HepG2 (cell line): Measurements from ENCODE around the gene SLC16A14. TPM values are rescaled to one million over a fixed set of nuclear protein-coding genes. Genes with fewer than 3 reads are reported as not detected.

Experiments used
- CBX2 ChIP-seq, 2 experiments: fragments of 200-600 bp in 1 of 2; sonication (generic); formaldehyde crosslinking in 1 of 2; IDR thresholded peaks; 2 replicates each; pipeline versions ENCODE4 v1.7.0 to v1.8.1; 2018 to 2022; ENCODE audit warnings: low read depth in 2 of 2, low read length in 1 of 2, mild to moderate bottlenecking in 1 of 2, missing genetic modification reagents in 1 of 2
- CSRNP1 ChIP-seq: sonication (generic); formaldehyde crosslinking; IDR thresholded peaks from 2 replicates; pipeline ENCODE4 v1.8.1; 2023; ENCODE audit warnings: mild to moderate bottlenecking, missing genetic modification reagents
- MAX ChIP-seq: IDR thresholded peaks from 2 replicates; pipeline ENCODE4 v1.6.1; 2012; ENCODE audit warnings: inconsistent platforms
- NR2F2 ChIP-seq: IDR thresholded peaks from 2 replicates; pipeline ENCODE4 v1.6.1; 2012; ENCODE audit warnings: low read depth, inconsistent platforms, borderline replicate concordance
- NR3C1 ChIP-seq: sonication (generic); formaldehyde crosslinking; IDR thresholded peaks from 2 replicates; pipeline ENCODE4 v1.4.0; 2020; ENCODE audit warnings: missing genetic modification reagents
- PHF20 ChIP-seq: sonication (generic); formaldehyde crosslinking; IDR thresholded peaks from 2 replicates; pipeline ENCODE4 v1.5.0; 2020; ENCODE audit warnings: mild to moderate bottlenecking, missing genetic modification reagents
- SOX6 ChIP-seq, 2 experiments: fragments of 450-650 bp in 1 of 2; sonication (generic) in 1 of 2; formaldehyde crosslinking in 1 of 2; IDR thresholded peaks; 2 replicates each; pipeline versions ENCODE4 v1.4.0 to v1.6.1; 2017 to 2020; ENCODE audit warnings: antibody characterized with exemption in 1 of 2, mild to moderate bottlenecking in 1 of 2, missing genetic modification reagents in 1 of 2
- THAP9 ChIP-seq: sonication (generic); formaldehyde crosslinking; IDR thresholded peaks from 2 replicates; pipeline ENCODE4; 2020; ENCODE audit warnings: missing genetic modification reagents, mild to moderate bottlenecking, borderline replicate concordance
- USF2 ChIP-seq, 2 experiments: sonication (generic) in 1 of 2; formaldehyde crosslinking in 1 of 2; IDR thresholded peaks; 2 replicates each; pipeline versions ENCODE4 v1.5.1 to v1.6.1; 2011 to 2020; ENCODE audit warnings: borderline replicate concordance in 1 of 2, low read depth in 1 of 2, low read length in 1 of 2, mild to moderate bottlenecking in 1 of 2, missing genetic modification reagents in 1 of 2, moderate library complexity in 1 of 2
- ZBTB21 ChIP-seq: sonication (generic); formaldehyde crosslinking; IDR thresholded peaks from 2 replicates; pipeline ENCODE4 v1.4.0; 2020; ENCODE audit warnings: missing genetic modification reagents
- ZNF12 ChIP-seq: sonication (generic); formaldehyde crosslinking; IDR thresholded peaks from 2 replicates; pipeline ENCODE4 v1.5.0; 2020; ENCODE audit warnings: missing genetic modification reagents
- ZNF446 ChIP-seq: sonication (generic); formaldehyde crosslinking; IDR thresholded peaks from 2 replicates; pipeline ENCODE4 v1.5.0; 2020; ENCODE audit warnings: mild to moderate bottlenecking, missing genetic modification reagents
- ZNF460 ChIP-seq: sonication (generic); formaldehyde crosslinking; IDR thresholded peaks from 2 replicates; pipeline ENCODE4 v1.5.1; 2020; ENCODE audit warnings: missing genetic modification reagents, mild to moderate bottlenecking, borderline replicate concordance
- polyA plus RNA-seq, 8 experiments: library from polyadenylated mRNA; depleted of rRNA in 3 of 8; stranded (reverse) in 7 of 8; unstranded in 1 of 8; fragments of >200 nt; fragmentation: Illumina TruSeq in 4 of 8; extraction: Trizol in 4 of 8; gene quantifications; 2 replicates each; pipeline versions ENCODE4 v1.2.1 to v1.2.3, GENCODE V29; 2011 to 2016; ENCODE audit warnings: low read depth in 4 of 8, missing spikeins in 1 of 8, mixed read lengths in 1 of 8; ENCODE audit not compliant: insufficient read depth in 1 of 8
- total RNA-seq, 5 experiments: library from RNA; depleted of rRNA; stranded (reverse); fragments of >200 nt; fragmentation: Illumina TruSeq; extraction: Trizol; gene quantifications; 2 replicates each; pipeline ENCODE4 v1.2.3, GENCODE V29; 2016; ENCODE audit warnings: low read depth in 1 of 5
- TF ChIP-seq, protein P1 (sequence below): sonication (generic); formaldehyde crosslinking; IDR thresholded peaks from 2 replicates; pipeline ENCODE4 v1.4.0; 2020; ENCODE audit warnings: missing genetic modification reagents
- TF ChIP-seq, protein P2 (sequence below): sonication (generic); formaldehyde crosslinking; IDR thresholded peaks from 2 replicates; pipeline ENCODE4 v1.9.0; 2021; ENCODE audit warnings: missing genetic modification reagents, borderline replicate concordance
- TF ChIP-seq, protein P3 (sequence below): sonication (generic); formaldehyde crosslinking; IDR thresholded peaks from 2 replicates; pipeline ENCODE4 v1.5.0; 2020; ENCODE audit warnings: mild to moderate bottlenecking, low read depth, missing genetic modification reagents, borderline replicate concordance

SLC16A14 gene
- total and polyA plus RNA-seq, 2 of the 13 experiments (the other 11 are each of a cell fraction or from before 2014, with no cell fraction given): 0.05 TPM; not detected in 1

DNA sequence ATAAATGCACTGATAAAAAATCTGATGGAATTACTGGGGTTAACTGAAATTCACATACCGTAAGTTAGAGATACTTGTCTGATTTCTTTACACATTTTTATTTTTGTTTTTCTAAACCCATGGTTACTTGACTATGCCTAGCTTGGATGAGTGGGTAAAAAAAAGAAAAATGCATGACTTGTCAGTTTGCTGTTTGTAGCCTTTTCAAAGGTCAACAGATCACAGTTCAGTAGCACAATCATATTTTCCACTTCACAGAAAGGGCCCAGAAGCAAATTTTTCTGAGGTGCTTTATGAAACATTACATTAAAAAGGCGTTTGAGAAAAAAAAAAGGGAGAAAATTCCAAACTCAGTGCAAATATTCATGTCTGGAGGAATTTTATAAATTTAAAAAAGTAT lies 16.4 kb downstream of the SLC16A14 start (continued):
- TF ChIP-seq, protein P1, sequence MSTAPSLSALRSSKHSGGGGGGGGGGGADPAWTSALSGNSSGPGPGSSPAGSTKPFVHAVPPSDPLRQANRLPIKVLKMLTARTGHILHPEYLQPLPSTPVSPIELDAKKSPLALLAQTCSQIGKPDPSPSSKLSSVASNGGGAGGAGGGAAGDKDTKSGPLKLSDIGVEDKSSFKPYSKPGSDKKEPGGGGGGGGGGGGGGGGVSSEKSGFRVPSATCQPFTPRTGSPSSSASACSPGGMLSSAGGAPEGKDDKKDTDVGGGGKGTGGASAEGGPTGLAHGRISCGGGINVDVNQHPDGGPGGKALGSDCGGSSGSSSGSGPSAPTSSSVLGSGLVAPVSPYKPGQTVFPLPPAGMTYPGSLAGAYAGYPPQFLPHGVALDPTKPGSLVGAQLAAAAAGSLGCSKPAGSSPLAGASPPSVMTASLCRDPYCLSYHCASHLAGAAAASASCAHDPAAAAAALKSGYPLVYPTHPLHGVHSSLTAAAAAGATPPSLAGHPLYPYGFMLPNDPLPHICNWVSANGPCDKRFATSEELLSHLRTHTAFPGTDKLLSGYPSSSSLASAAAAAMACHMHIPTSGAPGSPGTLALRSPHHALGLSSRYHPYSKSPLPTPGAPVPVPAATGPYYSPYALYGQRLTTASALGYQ (CRISPR knock-in tag): no peak
- TF ChIP-seq MAX (no peak), ZNF12 (no peak), ZNF460 (no peak), CSRNP1 (CRISPR knock-in tag) (no peak), SOX6 (IDR thresholded peaks at IDR 0.05) (no peak), SOX6 (CRISPR knock-in tag; IDR thresholded peaks at IDR 0.05) (no peak), NR2F2 (no peak), THAP9 (CRISPR knock-in tag) (no peak), ZNF446 (CRISPR knock-in tag) (no peak), CBX2 (IDR thresholded peaks at IDR 0.05; ENCODE audit: low read depth, low read length) (no peak; the same call in 1 of the 2 replicates), CBX2 (CRISPR knock-in tag; IDR thresholded peaks at IDR 0.05; ENCODE audit: low read depth) (no peak), NR3C1 (no peak), USF2 (IDR thresholded peaks at IDR 0.05; ENCODE audit: low read depth, low read length) (no peak), USF2 (CRISPR knock-in tag; IDR thresholded peaks at IDR 0.05; ENCODE audit: borderline replicate concordance) (no peak), ZBTB21 (CRISPR knock-in tag) (no peak), PHF20 (CRISPR knock-in tag) (no peak)
- TF ChIP-seq, protein P2, sequence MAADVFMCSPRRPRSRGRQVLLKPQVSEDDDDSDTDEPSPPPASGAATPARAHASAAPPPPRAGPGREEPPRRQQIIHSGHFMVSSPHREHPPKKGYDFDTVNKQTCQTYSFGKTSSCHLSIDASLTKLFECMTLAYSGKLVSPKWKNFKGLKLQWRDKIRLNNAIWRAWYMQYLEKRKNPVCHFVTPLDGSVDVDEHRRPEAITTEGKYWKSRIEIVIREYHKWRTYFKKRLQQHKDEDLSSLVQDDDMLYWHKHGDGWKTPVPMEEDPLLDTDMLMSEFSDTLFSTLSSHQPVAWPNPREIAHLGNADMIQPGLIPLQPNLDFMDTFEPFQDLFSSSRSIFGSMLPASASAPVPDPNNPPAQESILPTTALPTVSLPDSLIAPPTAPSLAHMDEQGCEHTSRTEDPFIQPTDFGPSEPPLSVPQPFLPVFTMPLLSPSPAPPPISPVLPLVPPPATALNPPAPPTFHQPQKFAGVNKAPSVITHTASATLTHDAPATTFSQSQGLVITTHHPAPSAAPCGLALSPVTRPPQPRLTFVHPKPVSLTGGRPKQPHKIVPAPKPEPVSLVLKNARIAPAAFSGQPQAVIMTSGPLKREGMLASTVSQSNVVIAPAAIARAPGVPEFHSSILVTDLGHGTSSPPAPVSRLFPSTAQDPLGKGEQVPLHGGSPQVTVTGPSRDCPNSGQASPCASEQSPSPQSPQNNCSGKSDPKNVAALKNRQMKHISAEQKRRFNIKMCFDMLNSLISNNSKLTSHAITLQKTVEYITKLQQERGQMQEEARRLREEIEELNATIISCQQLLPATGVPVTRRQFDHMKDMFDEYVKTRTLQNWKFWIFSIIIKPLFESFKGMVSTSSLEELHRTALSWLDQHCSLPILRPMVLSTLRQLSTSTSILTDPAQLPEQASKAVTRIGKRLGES: no peak
- TF ChIP-seq, protein P3, sequence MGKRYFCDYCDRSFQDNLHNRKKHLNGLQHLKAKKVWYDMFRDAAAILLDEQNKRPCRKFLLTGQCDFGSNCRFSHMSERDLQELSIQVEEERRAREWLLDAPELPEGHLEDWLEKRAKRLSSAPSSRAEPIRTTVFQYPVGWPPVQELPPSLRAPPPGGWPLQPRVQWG (CRISPR knock-in tag): no peak
